ENCODE measurements around the gene NR2F1. TPM values are rescaled to one million over a fixed set of nuclear protein-coding genes. Genes with fewer than 3 reads are reported as not detected.

The NR2F1 gene
- total RNA-seq, 2 donors from 2014 or later = 2.7 to 4.9 TPM

DNA sequence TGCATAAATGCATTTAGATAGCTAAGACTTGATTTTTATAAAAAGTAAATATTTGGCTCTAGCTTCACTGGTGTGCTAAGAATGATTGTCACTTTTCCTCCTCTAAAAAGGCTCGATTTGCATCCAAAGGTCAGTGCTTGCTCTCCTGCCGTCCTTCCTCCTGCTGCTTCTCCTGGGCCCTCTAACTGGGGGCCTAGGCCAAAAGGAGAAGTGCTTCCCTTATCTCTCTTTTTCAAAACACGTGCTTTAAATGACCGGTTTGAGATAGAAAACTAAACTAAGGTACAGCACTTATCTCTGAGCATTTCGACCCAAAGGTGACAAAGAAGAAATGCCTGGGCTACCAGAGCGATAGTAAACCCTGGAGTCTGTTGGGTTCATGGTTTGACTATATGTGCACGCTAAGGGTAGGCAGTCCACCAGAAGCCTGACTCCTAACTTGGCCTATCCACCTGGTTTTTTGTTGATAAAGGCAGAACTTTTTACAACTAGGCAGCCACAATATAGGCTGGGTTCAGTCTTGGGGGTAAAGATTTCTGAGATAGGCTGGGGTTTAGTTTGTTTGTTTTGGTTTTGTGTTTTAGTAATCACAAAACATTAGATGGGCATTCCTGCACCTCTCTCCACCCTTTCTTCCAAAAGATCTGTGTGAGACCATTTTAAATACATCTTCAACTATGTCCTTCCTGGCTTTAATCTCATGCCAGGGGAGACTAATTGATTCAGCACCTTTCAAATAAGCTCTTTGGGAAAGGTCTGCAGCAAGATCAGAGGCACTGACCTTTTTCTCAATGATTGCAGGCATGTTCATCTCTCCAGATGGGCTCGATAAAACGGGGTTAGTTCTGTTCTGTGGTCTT is 5.8 kb upstream of the NR2F1 start:
- ATAC-seq (no peak), DNase-seq (no peak)
- intact Hi-C loops (cut with DNase I, micrococcal nuclease) = no loop called here

DNA sequence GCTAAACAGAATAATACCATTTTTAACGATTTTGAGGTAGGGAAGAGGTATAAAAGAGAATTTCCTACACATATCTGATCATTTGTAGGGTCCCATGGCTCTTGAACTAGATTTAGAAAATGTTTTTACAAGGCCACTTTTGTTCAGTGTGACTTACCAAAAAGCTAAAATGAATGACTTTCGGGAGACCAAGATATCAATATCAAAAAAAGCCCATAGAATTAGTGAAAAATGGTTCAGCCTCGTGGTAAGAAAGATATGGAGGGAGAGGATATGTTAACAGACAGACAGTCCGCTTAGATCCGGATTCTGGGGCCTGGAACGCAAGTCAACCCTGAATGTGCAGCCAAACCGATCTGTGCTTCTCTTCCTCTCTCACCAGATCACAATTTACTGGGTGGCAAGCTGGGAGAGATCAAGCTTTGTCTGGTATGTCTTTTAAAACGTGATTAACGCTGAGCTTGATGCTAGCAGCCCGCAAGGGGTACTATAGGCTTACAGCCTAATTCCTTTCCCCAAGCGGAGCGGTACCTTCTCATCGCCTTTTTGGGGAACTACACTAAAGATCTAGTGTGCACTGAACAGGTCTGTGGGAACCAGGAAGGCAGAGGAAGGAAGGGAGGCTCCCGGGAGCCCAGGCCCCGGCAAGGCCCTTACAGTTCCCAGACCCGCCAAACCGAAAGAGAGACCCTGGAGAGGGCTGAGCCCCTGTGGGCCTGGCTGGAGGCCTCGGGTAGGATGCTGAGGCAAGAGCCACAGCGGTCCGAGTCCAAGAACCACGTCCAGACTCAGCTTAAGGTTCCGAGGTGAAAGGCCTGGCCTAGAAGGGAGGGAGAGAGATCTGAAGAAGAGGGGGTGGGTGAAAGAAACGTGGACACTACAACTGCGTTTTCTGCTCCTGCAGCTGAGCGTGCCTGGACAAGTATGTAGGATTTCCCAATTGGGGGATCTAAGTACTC is 4.9 kb upstream of the NR2F1 start:
- ATAC-seq (no peak), DNase-seq (no peak)
- intact Hi-C loops (cut with DNase I, micrococcal nuclease) = no loop called here

DNA sequence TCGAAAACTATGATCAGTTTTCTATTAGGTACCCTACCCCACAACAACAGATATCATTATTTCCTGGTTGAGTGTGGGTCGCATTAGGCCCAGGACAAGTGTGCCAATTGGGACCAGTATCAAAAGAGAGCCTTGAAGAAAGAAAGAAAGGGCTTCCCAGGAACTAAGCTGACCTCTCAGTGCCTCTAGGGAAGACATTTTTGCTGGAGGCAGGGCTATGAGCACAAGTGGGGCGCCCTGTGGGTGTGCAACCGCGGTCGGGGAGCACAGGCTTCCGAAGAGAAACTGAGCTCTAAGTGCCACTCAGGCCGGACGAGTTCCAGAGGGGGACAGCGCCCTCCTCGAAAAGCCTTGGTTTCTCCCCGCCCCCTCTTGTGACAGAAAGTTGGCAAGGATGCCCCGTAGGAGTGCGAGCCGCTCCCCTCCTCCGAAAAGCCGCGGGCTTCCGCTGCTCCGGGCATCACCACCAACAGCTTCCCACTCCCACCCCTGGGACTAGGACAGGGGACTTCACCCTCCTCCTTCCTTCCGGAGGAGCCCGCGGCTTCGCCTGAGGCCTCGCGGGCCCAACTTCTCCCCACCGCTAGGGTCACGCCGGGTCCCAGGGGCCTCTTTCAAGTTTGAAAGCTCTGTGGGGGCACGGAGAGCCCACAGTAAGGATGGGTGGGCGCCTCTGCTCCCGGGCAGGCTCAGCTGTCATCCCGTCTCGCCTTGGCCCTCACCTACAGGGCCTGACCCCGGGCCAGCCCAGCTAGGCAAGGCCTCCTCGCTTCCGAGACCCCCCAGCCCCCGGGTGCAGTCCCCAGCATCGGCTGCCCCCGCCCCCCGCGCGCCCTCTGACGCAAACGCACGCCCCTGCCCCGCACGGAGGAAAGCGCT is 4.0 kb upstream of the NR2F1 start:
- intact Hi-C loops (cut with DNase I, micrococcal nuclease) = no loop called here
- DNase-seq = no peak
- ATAC-seq = no peak

DNA sequence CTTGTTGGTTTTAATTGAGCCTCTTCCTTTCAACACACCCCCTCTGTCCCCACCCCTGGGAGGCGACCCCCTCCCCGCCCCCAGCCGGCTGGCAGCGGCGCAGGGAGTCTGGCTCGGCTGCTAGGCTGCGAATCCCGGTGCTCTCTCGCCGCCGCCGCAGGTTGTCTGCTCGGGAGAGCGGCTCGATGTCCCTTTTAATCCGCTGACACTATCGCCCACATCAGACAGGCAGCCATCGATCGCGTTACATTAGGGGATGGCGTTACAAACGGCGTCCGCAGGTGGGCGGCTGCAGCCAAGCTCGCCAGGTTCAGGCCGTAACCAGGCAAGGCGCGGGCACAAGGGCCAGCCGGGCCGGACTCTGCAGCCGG is 3.3 kb upstream of the NR2F1 start:
- ATAC-seq (peak; percentile 25), DNase-seq (no peak)
- intact Hi-C loops (cut with DNase I, micrococcal nuclease) = loop anchor here in 1 of 2 donors (10.0 kb wide), 1 partner anchor 335 kb away; no protein-coding TSS in a partner anchor

DNA sequence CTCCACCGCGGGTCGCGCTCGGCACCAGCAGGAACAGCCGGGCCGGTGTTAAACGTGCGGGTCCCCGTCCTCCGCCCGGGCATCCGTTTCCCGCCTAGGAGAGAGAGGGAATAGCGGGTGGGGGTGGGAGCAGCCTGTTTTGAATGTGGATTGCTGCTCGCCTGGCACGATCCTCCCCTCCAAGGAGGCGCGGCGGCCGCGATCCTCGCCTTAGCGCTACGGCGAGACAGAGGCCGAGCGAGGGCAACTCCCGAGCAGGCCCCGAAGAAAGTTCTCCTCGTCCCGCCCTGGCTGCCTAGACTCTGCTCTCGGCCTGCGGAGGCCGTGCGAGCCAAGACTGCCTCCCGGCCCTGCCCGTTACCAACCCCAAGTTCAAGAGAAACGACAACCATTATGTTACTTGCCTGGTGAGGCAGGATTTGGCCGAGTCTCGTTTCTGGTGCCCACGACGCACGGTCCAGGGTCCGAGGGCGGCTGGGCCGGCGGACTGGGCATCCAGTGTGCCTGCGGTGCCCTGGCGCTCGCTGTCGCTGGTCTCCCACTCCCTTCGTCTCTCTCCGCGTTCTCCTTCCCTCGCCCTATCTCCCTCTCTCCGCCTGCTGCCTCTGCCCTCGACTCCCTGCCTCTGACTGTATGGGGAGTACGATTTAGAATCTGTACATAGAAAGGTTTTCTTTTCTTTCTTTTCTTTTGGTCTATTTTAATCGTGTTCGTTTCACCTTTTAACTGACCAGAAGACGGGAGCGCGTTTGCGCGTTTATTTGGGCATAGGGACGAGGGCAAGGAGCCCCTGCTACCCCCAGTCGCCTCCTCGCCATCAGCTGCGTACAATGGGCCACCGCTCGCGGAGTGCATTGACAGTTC is 2.7 kb upstream of the NR2F1 start:
- DNase-seq (no peak), ATAC-seq (peak; percentile 48)
- intact Hi-C loops (cut with DNase I, micrococcal nuclease) = loop anchor here in 1 of 2 donors (10.0 kb wide), 1 partner anchor 335 kb away; no protein-coding TSS in a partner anchor

DNA sequence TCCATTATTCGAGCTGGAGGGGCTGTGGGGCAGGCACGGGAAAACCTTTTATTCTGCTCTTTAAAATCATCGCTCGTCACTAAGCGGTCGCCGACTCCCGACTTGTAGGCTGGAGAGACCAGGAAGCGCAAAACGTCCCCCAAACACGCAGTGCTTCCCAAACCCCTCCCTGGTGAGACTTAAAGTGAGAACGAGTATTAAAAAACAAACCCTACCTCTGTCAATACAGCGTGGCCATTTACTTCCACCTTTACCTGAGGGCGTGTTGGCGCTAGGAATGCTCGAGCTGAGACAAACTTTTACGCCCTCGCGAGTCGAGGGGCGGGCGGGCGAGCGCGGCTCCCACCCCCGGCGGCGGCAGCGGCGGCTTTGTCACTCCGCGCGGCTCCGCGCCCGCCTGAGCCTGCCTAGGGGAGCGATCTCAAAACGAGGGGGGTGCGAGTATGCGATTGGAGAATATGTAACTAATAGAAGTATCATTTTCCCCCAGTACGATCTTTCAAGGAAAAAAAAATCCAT is 2.0 kb upstream of the NR2F1 start, which contains the start of gene NR2F1-AS1:
TSS of gene NR2F1-AS1 (minus strand) at position 293 of the 519 bp plus-strand sequence.
- intact Hi-C loops (cut with DNase I, micrococcal nuclease) = loop anchor here in 1 of 2 donors (10.0 kb wide), 1 partner anchor 334 kb away; no protein-coding TSS in a partner anchor
- DNase-seq (no peak), ATAC-seq (peak; percentile 34)

DNA sequence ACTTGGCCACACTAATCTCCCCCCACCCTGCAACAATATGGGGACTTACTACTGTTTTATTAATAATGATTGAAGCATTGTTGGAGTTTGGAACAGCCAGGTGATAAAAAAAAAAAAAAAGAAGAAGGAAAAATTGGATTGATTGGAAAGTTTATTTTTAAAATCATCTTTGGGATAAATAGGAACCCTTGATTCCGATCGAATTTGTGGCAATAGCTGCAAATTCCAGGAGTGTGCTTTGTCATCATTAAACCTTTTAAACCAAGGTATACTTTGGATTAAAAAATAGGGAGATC is 907 bp upstream of the NR2F1 start:
- DNase-seq (no peak), ATAC-seq (no peak)
- intact Hi-C loops (cut with DNase I, micrococcal nuclease) = loop anchor here in 1 of 2 donors (10.0 kb wide), 1 partner anchor 333 kb away; no protein-coding TSS in a partner anchor

DNA sequence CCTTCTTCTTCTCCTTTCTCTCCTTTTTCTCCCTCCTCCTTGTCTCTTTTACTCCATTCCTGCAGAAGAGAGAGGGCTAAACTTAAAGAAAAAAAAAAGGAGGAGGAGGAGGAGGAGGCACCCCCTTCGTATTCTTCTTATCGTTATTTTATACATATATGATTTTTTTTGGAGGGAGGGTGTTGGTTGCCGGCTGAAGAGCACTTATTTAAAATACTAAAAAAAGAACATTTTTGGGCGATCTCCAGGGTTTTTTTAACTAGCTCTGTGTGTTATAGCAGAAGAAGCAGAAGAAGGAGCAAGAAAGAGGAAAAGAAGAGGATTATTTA is 381 bp downstream of the NR2F1 start:
- ATAC-seq (no peak), DNase-seq (no peak)
- intact Hi-C loops (cut with DNase I, micrococcal nuclease) = loop anchor here in 1 of 2 donors (10.0 kb wide), 1 partner anchor 331 kb away; no protein-coding TSS in a partner anchor

DNA sequence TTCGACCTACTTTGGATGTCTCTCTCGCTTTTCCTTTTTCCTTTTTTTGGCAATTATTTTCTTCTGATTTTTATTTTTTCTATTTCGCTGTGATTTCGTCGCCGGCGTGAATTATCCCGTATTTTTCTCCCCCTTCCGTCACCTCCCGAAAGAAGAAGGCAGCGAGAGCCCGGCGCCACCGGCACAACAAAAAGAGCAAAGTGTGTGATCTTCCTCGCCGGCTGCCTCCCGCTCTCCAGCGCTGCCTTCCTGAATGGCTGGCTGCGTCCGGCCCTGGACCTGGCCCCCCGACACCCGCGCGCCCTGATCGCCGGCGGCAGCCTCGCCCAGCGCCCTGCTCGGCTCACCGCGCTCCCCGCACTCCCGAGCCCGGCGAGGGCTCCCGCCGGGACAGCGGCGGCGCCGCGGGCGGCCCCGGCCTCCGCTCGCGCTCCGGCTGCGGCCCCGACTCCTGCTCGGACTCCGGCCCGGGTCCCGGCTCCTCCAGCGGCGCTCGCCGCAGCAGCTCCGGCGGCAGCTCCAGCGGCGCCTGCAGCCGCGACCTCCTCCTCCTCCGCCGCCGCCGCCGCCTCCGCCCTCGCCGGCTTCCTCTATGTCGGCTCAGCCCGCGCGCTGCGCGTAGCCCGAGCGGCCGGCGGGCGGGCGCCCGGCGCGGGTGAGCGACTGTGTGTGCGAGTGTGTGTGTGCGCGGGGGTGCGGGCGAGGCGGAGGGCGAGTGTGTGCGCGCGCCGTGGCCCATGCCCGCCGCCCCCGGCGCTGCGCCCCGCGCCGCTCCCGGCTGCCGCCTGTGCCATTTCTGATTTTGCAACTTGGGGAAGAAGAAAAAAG is 960 bp downstream of the NR2F1 start:
- intact Hi-C loops (cut with DNase I, micrococcal nuclease) = loop anchor here in 1 of 2 donors (10.0 kb wide), 1 partner anchor 331 kb away; no protein-coding TSS in a partner anchor
- DNase-seq (no peak), ATAC-seq (peak; percentile 21)

DNA sequence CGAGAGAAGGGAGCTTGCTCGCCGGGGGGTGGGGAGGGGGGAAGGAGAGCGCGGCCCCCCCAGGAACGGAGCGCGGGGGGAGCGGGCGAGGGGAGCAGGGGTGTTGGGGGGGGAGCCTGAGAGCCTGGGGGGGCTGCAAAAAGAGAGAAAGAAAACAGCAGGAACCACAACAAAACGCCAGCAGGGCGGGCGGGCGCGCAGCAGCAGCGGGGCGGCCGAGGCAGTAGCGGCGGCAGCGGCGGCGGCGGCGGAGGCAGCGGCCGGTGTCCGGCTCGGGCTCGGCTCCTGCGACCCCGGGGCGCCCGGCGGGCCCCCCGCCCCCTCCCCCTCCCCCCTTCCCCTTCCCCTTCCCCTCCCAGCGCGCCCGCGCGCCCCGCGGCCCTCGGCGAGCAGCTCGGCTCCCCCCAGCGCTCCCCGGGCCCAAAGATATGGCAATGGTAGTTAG is 1.6 kb downstream of the NR2F1 start:
- DNase-seq = no peak
- intact Hi-C loops (cut with DNase I, micrococcal nuclease) = loop anchor here in 1 of 2 donors (10.0 kb wide), 1 partner anchor 330 kb away; no protein-coding TSS in a partner anchor
- no peak for ATAC-seq

DNA sequence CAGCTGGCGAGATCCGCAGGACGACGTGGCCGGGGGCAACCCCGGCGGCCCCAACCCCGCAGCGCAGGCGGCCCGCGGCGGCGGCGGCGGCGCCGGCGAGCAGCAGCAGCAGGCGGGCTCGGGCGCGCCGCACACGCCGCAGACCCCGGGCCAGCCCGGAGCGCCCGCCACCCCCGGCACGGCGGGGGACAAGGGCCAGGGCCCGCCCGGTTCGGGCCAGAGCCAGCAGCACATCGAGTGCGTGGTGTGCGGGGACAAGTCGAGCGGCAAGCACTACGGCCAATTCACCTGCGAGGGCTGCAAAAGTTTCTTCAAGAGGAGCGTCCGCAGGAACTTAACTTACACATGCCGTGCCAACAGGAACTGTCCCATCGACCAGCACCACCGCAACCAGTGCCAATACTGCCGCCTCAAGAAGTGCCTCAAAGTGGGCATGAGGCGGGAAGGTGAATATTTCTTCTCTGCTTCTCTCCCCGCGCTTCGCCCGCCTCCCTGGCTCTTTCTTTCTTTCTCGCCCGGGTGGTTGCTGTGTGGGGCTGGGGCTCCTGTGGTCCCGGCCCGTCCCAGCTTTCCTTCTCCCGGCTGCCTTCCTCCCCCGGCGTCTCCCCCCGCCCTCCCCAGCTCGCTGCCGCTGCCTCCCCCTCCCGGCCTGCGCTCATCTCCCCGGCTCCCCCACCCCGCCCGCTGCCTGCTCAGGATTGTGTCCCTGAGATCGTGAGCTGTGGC is 2.2 kb downstream of the NR2F1 start:
- ATAC-seq = no peak
- intact Hi-C loops (cut with DNase I, micrococcal nuclease) = loop anchor here in 1 of 2 donors (10.0 kb wide), 1 partner anchor 330 kb away; no protein-coding TSS in a partner anchor
- no peak for DNase-seq

DNA sequence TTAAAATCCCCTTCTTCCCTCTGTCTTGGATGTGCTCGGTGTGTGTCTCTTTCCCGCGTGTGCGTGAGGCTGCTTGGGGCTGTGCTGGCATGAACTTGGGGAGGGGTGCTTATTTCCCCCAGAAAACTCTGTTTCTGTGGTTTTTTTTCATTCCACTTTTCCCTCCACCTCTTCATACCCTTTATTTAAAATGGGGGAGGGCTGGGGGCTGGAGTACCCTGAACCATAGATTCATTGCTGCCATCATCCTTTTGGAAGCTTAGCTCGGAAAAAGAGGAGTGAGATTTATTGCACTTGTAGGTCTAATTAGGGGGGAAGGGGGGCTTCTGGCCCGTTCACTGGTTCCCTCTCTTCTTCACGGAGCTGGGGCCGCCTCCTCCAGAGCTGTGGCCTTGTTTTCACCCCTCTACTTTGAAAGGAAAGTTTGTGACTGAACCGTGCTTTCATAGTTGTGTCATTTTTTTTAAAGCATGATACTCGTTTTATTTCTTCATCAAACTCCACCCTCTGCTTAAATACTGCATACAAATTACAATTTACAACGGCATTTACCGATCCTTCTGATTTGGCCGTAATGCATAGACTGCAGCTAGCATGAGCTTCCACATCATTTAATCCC is 2.9 kb downstream of the NR2F1 start:
- ATAC-seq (no peak), DNase-seq (no peak)
- intact Hi-C loops (cut with DNase I, micrococcal nuclease) = loop anchor here in 1 of 2 donors (10.0 kb wide), 1 partner anchor 329 kb away; no protein-coding TSS in a partner anchor

DNA sequence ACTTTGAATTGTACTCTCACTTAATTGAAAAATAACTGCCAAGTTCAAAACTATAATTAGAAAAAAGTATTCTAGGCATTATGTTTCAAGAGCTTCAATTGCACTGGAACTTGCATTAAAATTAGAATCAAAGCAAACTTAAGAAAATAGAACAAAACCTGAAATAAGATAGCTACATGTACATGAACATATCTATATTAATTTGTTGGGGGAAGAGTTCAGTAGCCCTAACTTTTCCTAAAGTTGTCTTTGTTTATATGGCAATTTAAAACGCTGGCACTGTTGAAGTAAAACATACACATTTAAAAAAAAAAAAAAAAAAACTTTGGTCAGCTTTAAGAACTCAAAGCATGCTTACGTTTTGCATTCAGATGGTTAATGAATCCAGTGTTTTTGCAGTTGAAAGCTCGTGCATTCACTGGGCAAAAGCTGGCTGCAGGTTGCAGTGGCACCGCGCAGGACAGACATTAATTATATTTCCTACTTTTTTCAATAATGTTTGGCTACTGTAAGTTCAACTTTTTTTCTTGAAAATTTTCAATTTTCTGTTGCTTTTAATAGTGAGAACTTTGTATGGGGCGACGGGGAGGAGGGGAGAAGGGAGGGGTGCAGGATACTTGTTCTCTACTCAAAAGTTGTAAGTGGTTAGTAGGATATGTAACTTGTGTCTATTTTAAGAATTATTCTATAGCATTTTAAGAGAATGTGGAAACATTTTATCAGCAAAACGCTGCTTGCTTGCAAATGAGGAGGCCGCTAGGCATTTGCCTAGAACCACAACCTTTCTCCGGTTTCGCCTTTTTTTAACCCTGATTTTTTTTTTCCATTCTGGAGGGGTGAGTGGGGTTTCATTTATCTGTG is 3.9 kb downstream of the NR2F1 start:
- intact Hi-C loops (cut with DNase I, micrococcal nuclease) = loop anchor here in 1 of 2 donors (10.0 kb wide), 1 partner anchor 328 kb away; no protein-coding TSS in a partner anchor
- no peak for ATAC-seq
- DNase-seq = no peak
